Peyer's patch (tissue), 4 donors: ENCODE measurements around the gene DNAJB6. TPM values are rescaled to one million over a fixed set of nuclear protein-coding genes. Genes with fewer than 3 reads are reported as not detected.

ENCODE experiments used
- DNase-seq, 3 donors: peaks; one replicate each; pipeline ENCODE4 v3.0.0-alpha.2; 2017 to 2019
- H3K27ac ChIP-seq, 4 donors: fragments of 200-600 bp; sonication (generic); one replicate each; pipeline ENCODE4 v1.5.1; 2016 to 2019
- H3K27me3 ChIP-seq, 2 donors: fragments of 200-600 bp; sonication (generic); one replicate each; pipeline ENCODE4 v1.5.1; 2019
- H3K36me3 ChIP-seq, 3 donors: fragments of 200-600 bp; sonication (generic); one replicate each; pipeline ENCODE4 v1.5.1; 2016 to 2019
- H3K4me1 ChIP-seq, 4 donors: fragments of 200-600 bp; sonication (generic); one replicate each; pipeline ENCODE4 v1.5.1; 2016 to 2019
- H3K4me3 ChIP-seq, 4 donors: fragments of 200-600 bp; sonication (generic); 1 replicate in 3 of 4; 2 replicates in 1 of 4; pipeline ENCODE4 v1.5.1; 2016 to 2019; ENCODE audit warnings: mild to moderate bottlenecking in 1 of 4
- H3K9me3 ChIP-seq, 4 donors: fragments of 200-600 bp; sonication (generic); one replicate each; pipeline ENCODE4 v1.5.1; 2016 to 2019; ENCODE audit warnings: mild to moderate bottlenecking in 1 of 4
- POLR2A ChIP-seq, 2 donors: fragments of 450-650 bp; IDR thresholded peaks; one replicate each; pipeline ENCODE4 v1.5.1; 2017; ENCODE audit warnings: antibody characterized with exemption in 2 of 2, mild to moderate bottlenecking in 2 of 2, moderate library complexity in 2 of 2
- total RNA-seq, 4 donors: library from RNA; depleted of rRNA; stranded (reverse); fragments of >200 nt; gene quantifications; one replicate each; pipeline ENCODE4 v1.1.0, GENCODE V29; 2016
- TF ChIP-seq, protein P1 (sequence below), 6 experiments: fragments of 450-650 bp in 4 of 6; fragments of 200-600 bp in 2 of 6; sonication (generic) in 1 of 6; IDR thresholded peaks; one replicate each; pipeline ENCODE4 v1.5.1; 2017 to 2019; ENCODE audit warnings: antibody characterized with exemption in 6 of 6, mild to moderate bottlenecking in 3 of 6, moderate library complexity in 1 of 6

Gene DNAJB6
- total RNA-seq, 4 donors from 2014 or later: 47.1 to 129 (median 61.3) TPM

DNA sequence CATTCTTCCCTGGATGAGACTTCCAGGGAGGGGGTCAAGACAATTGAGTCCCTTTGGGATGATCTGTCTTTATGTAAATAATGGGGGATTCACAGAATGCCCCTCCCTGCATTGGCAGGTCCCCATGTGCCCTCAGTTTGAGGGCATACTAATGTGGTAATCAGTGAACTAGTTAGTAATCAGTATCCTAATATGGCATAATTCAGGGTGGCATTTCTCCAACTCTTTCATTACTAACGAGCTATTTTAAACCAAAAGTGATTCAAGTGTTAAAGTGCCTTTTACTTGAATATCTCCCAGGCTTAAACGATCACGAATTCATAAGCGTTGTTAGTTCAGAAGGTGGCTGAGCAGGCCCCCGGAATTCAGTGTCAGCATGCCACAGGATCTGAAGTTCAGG is 1.6 kb upstream of the DNAJB6 start:
- Histone ChIP-seq H3K27me3 (no peaks in the 10 kb centered on the region), H3K4me1 (peaks cover 0 to 22% (median 8%) of the 10 kb centered on the region in 4 donors), H3K27ac (no peak overlapping the region), H3K9me3 (no peaks in the 10 kb centered on the region), H3K4me3 (no peak overlapping the region), H3K36me3 (no peaks in the 10 kb centered on the region)
- no peak for DNase-seq
- no peak for TF ChIP-seq POLR2A (IDR thresholded peaks at IDR 0.05)
- TF ChIP-seq, protein P1, sequence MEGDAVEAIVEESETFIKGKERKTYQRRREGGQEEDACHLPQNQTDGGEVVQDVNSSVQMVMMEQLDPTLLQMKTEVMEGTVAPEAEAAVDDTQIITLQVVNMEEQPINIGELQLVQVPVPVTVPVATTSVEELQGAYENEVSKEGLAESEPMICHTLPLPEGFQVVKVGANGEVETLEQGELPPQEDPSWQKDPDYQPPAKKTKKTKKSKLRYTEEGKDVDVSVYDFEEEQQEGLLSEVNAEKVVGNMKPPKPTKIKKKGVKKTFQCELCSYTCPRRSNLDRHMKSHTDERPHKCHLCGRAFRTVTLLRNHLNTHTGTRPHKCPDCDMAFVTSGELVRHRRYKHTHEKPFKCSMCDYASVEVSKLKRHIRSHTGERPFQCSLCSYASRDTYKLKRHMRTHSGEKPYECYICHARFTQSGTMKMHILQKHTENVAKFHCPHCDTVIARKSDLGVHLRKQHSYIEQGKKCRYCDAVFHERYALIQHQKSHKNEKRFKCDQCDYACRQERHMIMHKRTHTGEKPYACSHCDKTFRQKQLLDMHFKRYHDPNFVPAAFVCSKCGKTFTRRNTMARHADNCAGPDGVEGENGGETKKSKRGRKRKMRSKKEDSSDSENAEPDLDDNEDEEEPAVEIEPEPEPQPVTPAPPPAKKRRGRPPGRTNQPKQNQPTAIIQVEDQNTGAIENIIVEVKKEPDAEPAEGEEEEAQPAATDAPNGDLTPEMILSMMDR (IDR thresholded peaks at IDR 0.05): no peak

DNA sequence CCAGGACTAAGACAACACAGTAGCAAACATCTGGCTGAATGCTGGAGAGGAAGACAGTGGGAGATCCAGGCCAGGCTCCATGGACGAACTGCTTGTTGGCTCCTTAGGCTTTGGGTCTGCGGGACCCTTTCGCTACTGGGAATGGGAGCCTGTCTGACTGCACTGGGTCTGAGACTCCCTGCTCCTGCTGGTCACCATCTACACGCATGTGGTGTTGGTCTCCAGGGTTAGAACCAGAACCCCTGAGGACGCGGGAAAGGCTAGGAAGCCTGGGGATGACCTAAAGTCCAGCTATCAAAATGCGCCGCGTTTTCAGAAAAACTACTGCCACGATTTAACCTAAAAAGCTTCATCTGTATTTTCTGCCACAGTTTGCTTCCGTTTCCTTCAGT is 817 bp upstream of the DNAJB6 start:
- TF ChIP-seq, protein P1 (IDR thresholded peaks at IDR 0.05): no peak
- no peak for TF ChIP-seq POLR2A (IDR thresholded peaks at IDR 0.05)
- H3K27ac ChIP-seq: peak overlapping the region; percentile 98 to 100 (median 99)
- H3K4me3 ChIP-seq: peak overlapping the region; percentile 85 to 99 (median 92)
- no peaks in the 10 kb centered on the region for H3K9me3 ChIP-seq
- H3K4me1 ChIP-seq: peaks cover 0 to 30% (median 10%) of the 10 kb centered on the region in 4 donors
- no peaks in the 10 kb centered on the region for H3K27me3 ChIP-seq
- DNase-seq: no peak
- no peaks in the 10 kb centered on the region for H3K36me3 ChIP-seq

DNA sequence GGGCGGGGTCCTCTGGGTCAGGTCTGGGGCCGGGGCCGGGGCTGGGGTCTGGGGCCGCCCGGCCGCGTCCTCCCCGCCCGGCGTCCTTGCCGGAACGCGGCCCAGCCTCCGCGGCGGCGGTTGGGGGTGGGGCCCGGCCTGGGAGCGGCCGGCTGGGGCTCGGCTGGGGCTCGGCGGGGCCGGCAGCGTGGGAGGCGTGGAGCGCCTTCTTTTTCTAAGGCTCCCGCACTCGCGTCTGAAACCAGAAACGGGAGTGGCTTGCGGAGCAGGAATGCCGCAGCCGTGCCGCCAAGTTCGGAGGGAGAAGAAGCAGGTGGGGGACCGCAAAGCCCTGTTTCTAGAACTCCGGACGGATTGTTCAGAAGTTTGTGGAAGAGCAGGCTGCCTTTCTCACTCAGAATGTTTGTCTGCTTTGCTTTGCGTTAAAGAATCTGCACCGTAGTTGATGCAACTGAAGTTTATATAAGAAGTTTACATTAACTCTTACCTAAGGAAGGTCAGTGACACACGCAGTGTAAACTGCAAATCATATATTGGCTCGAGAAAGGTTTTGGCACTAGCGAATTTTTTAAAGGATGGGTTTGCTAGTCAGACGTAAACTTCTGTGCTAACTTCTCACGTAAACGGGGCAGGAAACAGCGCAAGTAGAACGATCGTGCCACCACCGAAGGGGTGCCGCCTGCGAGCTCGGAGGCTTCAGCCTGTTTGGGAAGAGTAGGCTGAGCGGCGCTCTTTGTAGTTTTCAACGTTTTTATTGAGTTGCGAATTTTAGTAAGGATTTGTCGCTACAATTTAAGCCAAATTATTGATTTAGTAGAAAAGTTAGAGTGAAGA is 729 bp downstream of the DNAJB6 start:
- Histone ChIP-seq H3K4me3 (peak overlapping the region; percentile 85 to 99 (median 92)), H3K4me1 (peaks cover 0 to 43% (median 10%) of the 10 kb centered on the region in 4 donors), H3K9me3 (no peaks in the 10 kb centered on the region), H3K36me3 (no peaks in the 10 kb centered on the region), H3K27ac (peak overlapping the region; percentile 98 to 100 (median 99)), H3K27me3 (no peaks in the 10 kb centered on the region)
- DNase-seq: peak; percentile 59 to 87 (median 79)
- TF ChIP-seq, protein P1 (IDR thresholded peaks at IDR 0.05): peak in 1 of 6 experiments; percentile 2
- peak in 1 of 2 donors; percentile 36 for TF ChIP-seq POLR2A (IDR thresholded peaks at IDR 0.05)

DNA sequence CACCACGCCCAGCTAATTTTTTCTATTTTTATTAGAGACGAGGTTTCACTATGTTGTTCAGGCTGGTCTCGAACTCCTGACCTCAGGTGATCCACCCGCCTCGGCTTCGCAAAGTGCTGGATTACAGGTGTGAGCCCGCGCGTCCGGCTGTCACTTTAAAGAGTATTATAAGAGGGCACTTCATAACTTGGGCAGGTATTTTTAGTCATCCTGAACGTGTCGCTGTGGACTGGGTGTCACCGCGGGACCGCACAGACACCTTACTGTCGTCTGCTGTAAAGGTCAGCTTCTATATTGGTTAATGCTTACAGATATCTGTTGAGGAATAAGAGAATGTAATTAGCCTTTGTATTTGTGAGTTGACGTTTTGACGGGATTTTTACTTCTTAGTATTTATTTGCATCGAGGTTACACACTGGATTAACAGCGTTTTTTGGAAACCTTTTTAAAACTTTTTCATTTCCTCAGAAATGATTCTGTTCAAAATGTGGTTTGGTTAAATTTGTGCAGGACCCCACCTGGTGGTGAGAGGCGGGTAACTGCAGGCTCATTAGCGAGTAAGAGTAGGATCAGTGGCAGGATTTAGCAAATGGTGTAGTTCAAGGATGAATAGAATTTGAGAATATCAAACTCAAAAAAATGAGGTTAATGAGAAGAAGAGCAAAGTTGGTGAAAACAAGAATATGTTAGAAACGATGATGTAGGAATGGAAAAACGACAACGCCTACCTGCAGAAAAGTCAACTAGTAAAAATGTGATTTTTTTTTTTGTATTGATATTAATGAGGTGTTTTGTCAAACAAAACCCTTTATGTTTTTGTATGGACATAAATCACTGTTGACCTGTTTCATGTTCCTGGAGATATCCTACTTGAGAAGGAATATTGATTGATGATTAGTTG is 3.2 kb downstream of the DNAJB6 start:
- peak; percentile 62 to 88 (median 64) for DNase-seq
- peaks cover 0 to 48% (median 10%) of the 10 kb centered on the region in 4 donors for H3K4me1 ChIP-seq
- H3K36me3 ChIP-seq: no peaks in the 10 kb centered on the region
- H3K4me3 ChIP-seq: no peak overlapping the region
- H3K27me3 ChIP-seq: no peaks in the 10 kb centered on the region
- no peaks in the 10 kb centered on the region for H3K9me3 ChIP-seq
- no peak for TF ChIP-seq POLR2A (IDR thresholded peaks at IDR 0.05)
- TF ChIP-seq, protein P1 (IDR thresholded peaks at IDR 0.05): peak; percentile 80 to 94 (median 85)
- peak overlapping the region in 1 of 4 donors; percentile 11 for H3K27ac ChIP-seq

DNA sequence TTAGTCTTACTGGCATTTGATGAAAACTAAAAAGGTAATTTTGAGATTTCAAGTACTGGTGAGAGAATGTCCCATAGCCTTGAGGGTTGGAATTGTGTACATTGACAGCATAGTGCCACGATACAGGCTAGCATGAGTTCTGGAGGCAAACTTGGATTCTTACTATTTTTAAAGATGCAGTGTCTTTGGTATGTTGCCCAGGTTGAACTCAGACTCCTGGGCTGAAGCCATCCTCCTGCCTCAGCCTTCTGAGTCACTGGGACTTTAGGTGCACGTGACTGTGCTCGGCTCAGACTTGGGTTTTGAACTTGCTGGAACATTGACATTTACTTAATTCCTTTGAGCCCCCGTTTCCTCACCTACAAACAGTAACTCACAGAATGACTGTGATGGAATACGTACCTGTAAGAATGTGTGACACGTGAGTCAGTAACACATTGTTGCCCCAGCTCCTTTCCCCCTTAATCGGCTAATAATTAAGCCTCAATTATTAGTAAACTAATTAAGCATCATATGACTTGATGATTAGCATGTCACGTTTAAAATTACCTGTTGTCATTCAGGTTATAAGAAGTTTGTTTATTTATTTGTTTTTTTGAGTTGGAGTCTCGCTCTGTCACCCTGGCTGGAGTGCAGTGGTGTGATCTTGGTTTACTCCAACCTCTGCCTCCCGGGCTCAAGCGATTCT is 10.6 kb downstream of the DNAJB6 start:
- peaks cover 0 to 35% (median 2%) of the 10 kb centered on the region in 4 donors for H3K4me1 ChIP-seq
- no peak for TF ChIP-seq POLR2A (IDR thresholded peaks at IDR 0.05)
- TF ChIP-seq, protein P1 (IDR thresholded peaks at IDR 0.05): no peak
- H3K4me3 ChIP-seq: no peak overlapping the region
- H3K27ac ChIP-seq: peak overlapping the region in 1 of 4 donors; percentile 3
- DNase-seq: no peak
- H3K36me3 ChIP-seq: no peaks in the 10 kb centered on the region
- no peaks in the 10 kb centered on the region for H3K9me3 ChIP-seq
- H3K27me3 ChIP-seq: no peaks in the 10 kb centered on the region
